Transverse colon (tissue), 4 donors: Measurements from ENCODE around the gene GALNT9.

Source experiments
- EP300 ChIP-seq: sonication (generic); formaldehyde crosslinking; IDR thresholded peaks from one replicate; pipeline ENCODE4 v1.6.1; 2017; ENCODE audit warnings: antibody characterized with exemption, low read depth
- POLR2A ChIP-seq: fragments of 450-650 bp; IDR thresholded peaks from one replicate; pipeline ENCODE4 v1.6.1; 2016; ENCODE audit warnings: antibody characterized with exemption, mild to moderate bottlenecking, moderate library complexity
- POLR2AphosphoS5 ChIP-seq, 3 donors: sonication (generic); formaldehyde crosslinking; IDR thresholded peaks; one replicate each; pipeline ENCODE4 v1.6.1; 2016; ENCODE audit warnings: antibody characterized with exemption in 3 of 3
- TF ChIP-seq, protein P1 (sequence below), 5 experiments: fragments of 200-600 bp in 3 of 5; fragments of 450-650 bp in 2 of 5; sonication (generic) in 3 of 5; IDR thresholded peaks; 1 replicate in 2 of 5; 2 replicates in 3 of 5; pipeline ENCODE4 v1.5.1; 2016 to 2017; ENCODE audit warnings: antibody characterized with exemption in 5 of 5, inconsistent platforms in 3 of 5, mild to moderate bottlenecking in 2 of 5, moderate library complexity in 1 of 5

GRCh38 chr12:132186857-132187620, 142.3 kb downstream of the GALNT9 start:
- no peak for TF ChIP-seq POLR2A
- TF ChIP-seq, protein P1, sequence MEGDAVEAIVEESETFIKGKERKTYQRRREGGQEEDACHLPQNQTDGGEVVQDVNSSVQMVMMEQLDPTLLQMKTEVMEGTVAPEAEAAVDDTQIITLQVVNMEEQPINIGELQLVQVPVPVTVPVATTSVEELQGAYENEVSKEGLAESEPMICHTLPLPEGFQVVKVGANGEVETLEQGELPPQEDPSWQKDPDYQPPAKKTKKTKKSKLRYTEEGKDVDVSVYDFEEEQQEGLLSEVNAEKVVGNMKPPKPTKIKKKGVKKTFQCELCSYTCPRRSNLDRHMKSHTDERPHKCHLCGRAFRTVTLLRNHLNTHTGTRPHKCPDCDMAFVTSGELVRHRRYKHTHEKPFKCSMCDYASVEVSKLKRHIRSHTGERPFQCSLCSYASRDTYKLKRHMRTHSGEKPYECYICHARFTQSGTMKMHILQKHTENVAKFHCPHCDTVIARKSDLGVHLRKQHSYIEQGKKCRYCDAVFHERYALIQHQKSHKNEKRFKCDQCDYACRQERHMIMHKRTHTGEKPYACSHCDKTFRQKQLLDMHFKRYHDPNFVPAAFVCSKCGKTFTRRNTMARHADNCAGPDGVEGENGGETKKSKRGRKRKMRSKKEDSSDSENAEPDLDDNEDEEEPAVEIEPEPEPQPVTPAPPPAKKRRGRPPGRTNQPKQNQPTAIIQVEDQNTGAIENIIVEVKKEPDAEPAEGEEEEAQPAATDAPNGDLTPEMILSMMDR (IDR thresholded peaks at IDR 0.05): no peak
- no peak for TF ChIP-seq EP300
- no peak for TF ChIP-seq POLR2AphosphoS5 (IDR thresholded peaks at IDR 0.05)
